Thyroid gland (tissue), 4 donors: ENCODE measurements around the gene ACAA1. TPM values are rescaled to one million over a fixed set of nuclear protein-coding genes. Genes with fewer than 3 reads are reported as not detected.

Source experiments
- DNase-seq, 2 donors: peaks; one replicate each; pipeline ENCODE4 v3.0.0-alpha.2; 2019
- H3K27ac ChIP-seq, 3 donors: fragments of 200-600 bp; sonication (generic); 1 replicate in 2 of 3; 2 replicates in 1 of 3; pipeline ENCODE4 v1.5.1; 2016 to 2019; ENCODE audit warnings: mild to moderate bottlenecking in 1 of 3, moderate library complexity in 1 of 3
- H3K27me3 ChIP-seq: fragments of 200-600 bp; sonication (generic); one replicate; pipeline ENCODE4 v1.5.1; 2019
- H3K36me3 ChIP-seq, 2 donors: fragments of 200-600 bp; sonication (generic); one replicate each; pipeline ENCODE4 v1.5.1; 2016 to 2019
- H3K4me1 ChIP-seq, 2 donors: fragments of 200-600 bp; sonication (generic); one replicate each; pipeline ENCODE4 v1.5.1; 2017 to 2019
- H3K4me3 ChIP-seq, 3 donors: fragments of 200-600 bp; sonication (generic); replicated peaks in 1 of 3; 1 replicate in 2 of 3; 2 replicates in 1 of 3; pipeline ENCODE4 v1.5.1; 2016; ENCODE audit warnings: mild to moderate bottlenecking in 1 of 3
- H3K9me3 ChIP-seq: fragments of 200-600 bp; sonication (generic); one replicate; pipeline ENCODE4 v1.5.1; 2017
- CTCF ChIP-seq, 6 experiments: fragments of 200-600 bp in 3 of 6; fragments of 450-650 bp in 3 of 6; sonication (generic) in 3 of 6; IDR thresholded peaks; one replicate each; pipeline ENCODE4 v1.5.1; 2016 to 2019; ENCODE audit warnings: antibody characterized with exemption in 6 of 6, mild to moderate bottlenecking in 2 of 6, inconsistent platforms in 1 of 6, moderate library complexity in 1 of 6
- POLR2A ChIP-seq, 2 donors: fragments of 450-650 bp; IDR thresholded peaks; one replicate each; pipeline ENCODE4 v1.6.1; 2017; ENCODE audit warnings: antibody characterized with exemption in 2 of 2, mild to moderate bottlenecking in 2 of 2, moderate library complexity in 1 of 2
- WGBS, 2 donors: methylation state at CpG; one replicate each; pipeline ENCODE4 v1.1.5; 2017; 5-methylcytosine and 5-hydroxymethylcytosine counted together
- intact Hi-C: fragments of 100-400 bp; cut with DNase I; formaldehyde crosslinking; loops from one replicate; pipeline ENCODE4 v1.15.1; 2023
- total RNA-seq, 4 donors: library from RNA; depleted of rRNA; stranded (reverse); fragments of >200 nt; gene quantifications; one replicate each; pipeline ENCODE4 v1.2.3, GENCODE V29; 2016

ACAA1 gene
- total RNA-seq, 4 donors from 2014 or later = 63.3 to 86.1 (median 75.1) TPM

- intact Hi-C loops = no loop called here
- Histone ChIP-seq H3K9me3 (no peaks in the 10 kb centered on the region), H3K27ac (no peak overlapping the region), H3K4me3 (no peak overlapping the region), H3K27me3 (no peaks in the 10 kb centered on the region), H3K4me1 (no peaks in the 10 kb centered on the region), H3K36me3 (no peaks in the 10 kb centered on the region)
- 60 to 77% methylated on average over 1 of the region's 1 CpG for WGBS, 2 donors
- TF ChIP-seq CTCF (IDR thresholded peaks at IDR 0.05) (no peak), POLR2A (IDR thresholded peaks at IDR 0.05) (no peak)
- no peak for DNase-seq
Measured at GRCh38 chr3:38102444-38102814, 34.5 kb downstream of the ACAA1 start.

GRCh38 chr3:38101811-38102443, 35.0 kb downstream of the ACAA1 start:
- H3K36me3 ChIP-seq = no peaks in the 10 kb centered on the region
- WGBS, 2 donors = 89 to 93% methylated on average over 6 of the region's 6 CpGs
- TF ChIP-seq CTCF (IDR thresholded peaks at IDR 0.05) (no peak), POLR2A (IDR thresholded peaks at IDR 0.05) (no peak)

GRCh38 chr3:38100498-38100897, 36.4 kb downstream of the ACAA1 start:
- Histone ChIP-seq H3K27me3 (no peaks in the 10 kb centered on the region), H3K4me1 (no peaks in the 10 kb centered on the region), H3K9me3 (no peaks in the 10 kb centered on the region), H3K36me3 (no peaks in the 10 kb centered on the region), H3K4me3 (no peak overlapping the region), H3K27ac (no peak overlapping the region)
- WGBS, 2 donors = 80 to 94% methylated on average over 3 of the region's 3 CpGs
- no peak for DNase-seq
- TF ChIP-seq CTCF (IDR thresholded peaks at IDR 0.05) (no peak), POLR2A (IDR thresholded peaks at IDR 0.05) (no peak)
- intact Hi-C loops = no loop called here

More at GRCh38 chr3:38101811-38102443, 35.0 kb downstream of the ACAA1 start:
- Histone ChIP-seq H3K9me3 (no peaks in the 10 kb centered on the region), H3K4me1 (no peaks in the 10 kb centered on the region), H3K27me3 (no peaks in the 10 kb centered on the region), H3K27ac (no peak overlapping the region), H3K4me3 (no peak overlapping the region)
- DNase-seq = no peak
- intact Hi-C loops = no loop called here

- H3K4me1 ChIP-seq = no peaks in the 10 kb centered on the region
- 23 to 27% methylated on average over 5 of the region's 5 CpGs for WGBS, 2 donors
- intact Hi-C loops = no loop called here
- H3K4me3 ChIP-seq = no peak overlapping the region
- H3K27me3 ChIP-seq = no peaks in the 10 kb centered on the region
- H3K36me3 ChIP-seq = no peaks in the 10 kb centered on the region
- H3K9me3 ChIP-seq = no peaks in the 10 kb centered on the region
- no peak overlapping the region for H3K27ac ChIP-seq
- DNase-seq = no peak
- no peak for TF ChIP-seq POLR2A (IDR thresholded peaks at IDR 0.05)
- no peak for TF ChIP-seq CTCF (IDR thresholded peaks at IDR 0.05)
Measured at GRCh38 chr3:38099518-38099917, 37.4 kb downstream of the ACAA1 start.

- Histone ChIP-seq H3K27me3 (no peaks in the 10 kb centered on the region), H3K9me3 (no peaks in the 10 kb centered on the region), H3K27ac (no peak overlapping the region), H3K36me3 (no peaks in the 10 kb centered on the region), H3K4me1 (no peaks in the 10 kb centered on the region), H3K4me3 (no peak overlapping the region)
- TF ChIP-seq POLR2A (IDR thresholded peaks at IDR 0.05) (no peak), CTCF (IDR thresholded peaks at IDR 0.05) (no peak)
- WGBS, 2 donors = 89 to 90% methylated on average over 9 of the region's 9 CpGs
- intact Hi-C loops = no loop called here
- no peak for DNase-seq
Measured at GRCh38 chr3:38098376-38098723, 38.6 kb downstream of the ACAA1 start.
